ENCODE measurements around the gene SOX2. TPM values are rescaled to one million over a fixed set of nuclear protein-coding genes. Genes with fewer than 3 reads are reported as not detected.

The SOX2 gene
- total RNA-seq, 1 donor, result not detected

GRCh38 chr3:181753391-181753790 is 41.7 kb downstream of the SOX2 start:
- H3K4me2 ChIP-seq (ENCODE audit: insufficient read depth, low read length), result no peak overlapping the region
- H3K4me1 ChIP-seq (ENCODE audit: insufficient read depth, low read length), result no peaks in the 10 kb centered on the region
- H4K20me1 ChIP-seq (ENCODE audit: insufficient read depth, low read length), result no peaks in the 10 kb centered on the region
- no peak overlapping the region for H3K27ac ChIP-seq (ENCODE audit: low read depth, low read length)
- no peaks in the 10 kb centered on the region for H3K9me3 ChIP-seq (ENCODE audit: low read depth, low read length)
- no peak for TF ChIP-seq CTCF (IDR thresholded peaks at IDR 0.05; ENCODE audit: extremely low read depth, low read depth, low read length)
- no peaks in the 10 kb centered on the region for H3K36me3 ChIP-seq (ENCODE audit: insufficient read depth, low read length)
- no peak for DNase-seq (ENCODE audit: insufficient read length, low spot score, missing footprints)
- H3K79me2 ChIP-seq (ENCODE audit: insufficient read depth, low read length), result no peaks in the 10 kb centered on the region
- no peaks in the 10 kb centered on the region for H3K27me3 ChIP-seq (ENCODE audit: insufficient read depth, low read length)
- H2AFZ ChIP-seq (ENCODE audit: low read length), result no peak overlapping the region
- H3K4me3 ChIP-seq (ENCODE audit: insufficient read depth, low read length), result no peak overlapping the region

GRCh38 chr3:181755959-181756358 is 44.2 kb downstream of the SOX2 start:
- Histone ChIP-seq H3K27me3 (ENCODE audit: insufficient read depth, low read length) (no peaks in the 10 kb centered on the region), H3K4me3 (ENCODE audit: insufficient read depth, low read length) (no peak overlapping the region), H3K27ac (ENCODE audit: low read depth, low read length) (no peak overlapping the region), H3K4me2 (ENCODE audit: insufficient read depth, low read length) (no peak overlapping the region), H3K9me3 (ENCODE audit: low read depth, low read length) (no peaks in the 10 kb centered on the region), H4K20me1 (ENCODE audit: insufficient read depth, low read length) (no peaks in the 10 kb centered on the region), H3K4me1 (ENCODE audit: insufficient read depth, low read length) (no peaks in the 10 kb centered on the region), H3K79me2 (ENCODE audit: insufficient read depth, low read length) (no peaks in the 10 kb centered on the region), H3K36me3 (ENCODE audit: insufficient read depth, low read length) (no peaks in the 10 kb centered on the region), H2AFZ (ENCODE audit: low read length) (no peak overlapping the region)
- DNase-seq (ENCODE audit: insufficient read length, low spot score, missing footprints), result no peak
- TF ChIP-seq CTCF (IDR thresholded peaks at IDR 0.05; ENCODE audit: extremely low read depth, low read depth, low read length), result no peak

- TF ChIP-seq CTCF (IDR thresholded peaks at IDR 0.05; ENCODE audit: extremely low read depth, low read depth, low read length), result no peak
- no peaks in the 10 kb centered on the region for H3K36me3 ChIP-seq (ENCODE audit: insufficient read depth, low read length)
- no peak overlapping the region for H3K4me2 ChIP-seq (ENCODE audit: insufficient read depth, low read length)
- H2AFZ ChIP-seq (ENCODE audit: low read length), result no peak overlapping the region
- no peak for DNase-seq (ENCODE audit: insufficient read length, low spot score, missing footprints)
- no peaks in the 10 kb centered on the region for H3K9me3 ChIP-seq (ENCODE audit: low read depth, low read length)
- no peaks in the 10 kb centered on the region for H3K4me1 ChIP-seq (ENCODE audit: insufficient read depth, low read length)
- H3K27me3 ChIP-seq (ENCODE audit: insufficient read depth, low read length), result no peaks in the 10 kb centered on the region
- H4K20me1 ChIP-seq (ENCODE audit: insufficient read depth, low read length), result no peaks in the 10 kb centered on the region
- no peak overlapping the region for H3K27ac ChIP-seq (ENCODE audit: low read depth, low read length)
- H3K4me3 ChIP-seq (ENCODE audit: insufficient read depth, low read length), result no peak overlapping the region
- H3K79me2 ChIP-seq (ENCODE audit: insufficient read depth, low read length), result no peaks in the 10 kb centered on the region
These were observed 45.0 kb downstream of the SOX2 start for GRCh38 chr3:181756645-181757297.

- H3K4me1 ChIP-seq (ENCODE audit: insufficient read depth, low read length), result no peaks in the 10 kb centered on the region
- no peak for DNase-seq (ENCODE audit: insufficient read length, low spot score, missing footprints)
- H3K27ac ChIP-seq (ENCODE audit: low read depth, low read length), result no peak overlapping the region
- no peaks in the 10 kb centered on the region for H4K20me1 ChIP-seq (ENCODE audit: insufficient read depth, low read length)
- no peaks in the 10 kb centered on the region for H3K79me2 ChIP-seq (ENCODE audit: insufficient read depth, low read length)
- H3K9me3 ChIP-seq (ENCODE audit: low read depth, low read length), result no peaks in the 10 kb centered on the region
- no peak overlapping the region for H2AFZ ChIP-seq (ENCODE audit: low read length)
- no peak for TF ChIP-seq CTCF (IDR thresholded peaks at IDR 0.05; ENCODE audit: extremely low read depth, low read depth, low read length)
- no peak overlapping the region for H3K4me3 ChIP-seq (ENCODE audit: insufficient read depth, low read length)
- H3K4me2 ChIP-seq (ENCODE audit: insufficient read depth, low read length), result no peak overlapping the region
- no peaks in the 10 kb centered on the region for H3K27me3 ChIP-seq (ENCODE audit: insufficient read depth, low read length)
- H3K36me3 ChIP-seq (ENCODE audit: insufficient read depth, low read length), result no peaks in the 10 kb centered on the region
These were observed 46.1 kb downstream of the SOX2 start for GRCh38 chr3:181757694-181758306.

Data from osteoblast (primary cell).